GM12872 (cell line): ENCODE data around the gene ISCA2.

Experiments used
- CTCF ChIP-seq: IDR thresholded peaks from 3 replicates; pipeline ENCODE4 v1.5.1; 2011; ENCODE audit warnings: low read depth, mild to moderate bottlenecking, low read length, moderate library complexity; ENCODE audit not compliant: insufficient read depth

ISCA2 gene

GRCh38 chr14:74501135-74501614 lies 7.6 kb downstream of the ISCA2 start:
- TF ChIP-seq CTCF: peak; percentile 45; the same call in 2 of the 3 replicates

GRCh38 chr14:74501691-74502090 lies 8.1 kb downstream of the ISCA2 start:
- TF ChIP-seq CTCF: no peak

- TF ChIP-seq CTCF: peak; percentile 78
Observed at GRCh38 chr14:74502236-74503019, 8.9 kb downstream of the ISCA2 start.

- no peak for TF ChIP-seq CTCF
Observed at GRCh38 chr14:74503291-74503937, 9.8 kb downstream of the ISCA2 start.

GRCh38 chr14:74503938-74504335 lies 10.4 kb downstream of the ISCA2 start:
- no peak for TF ChIP-seq CTCF

- no peak for TF ChIP-seq CTCF
Observed at GRCh38 chr14:74504412-74504811, 10.8 kb downstream of the ISCA2 start.

GRCh38 chr14:74504874-74505720 lies 11.5 kb downstream of the ISCA2 start:
- no peak for TF ChIP-seq CTCF
